GM21360 (cell line): ENCODE results near the gene PLCG2.
"Not testable (repeated sequence)": the region's sequence is repeated elsewhere in the genome, so short reads cannot be mapped to it uniquely, and the experiment has no call there.

ENCODE experiments used
- ATAC-seq: cut with Tn5 transposase; IDR thresholded peaks from one replicate; pipeline ENCODE4 v1.9.1; 2021; ENCODE audit warnings: mild to moderate bottlenecking, moderate library complexity; ENCODE audit not compliant: unreplicated experiment

The PLCG2 gene

DNA sequence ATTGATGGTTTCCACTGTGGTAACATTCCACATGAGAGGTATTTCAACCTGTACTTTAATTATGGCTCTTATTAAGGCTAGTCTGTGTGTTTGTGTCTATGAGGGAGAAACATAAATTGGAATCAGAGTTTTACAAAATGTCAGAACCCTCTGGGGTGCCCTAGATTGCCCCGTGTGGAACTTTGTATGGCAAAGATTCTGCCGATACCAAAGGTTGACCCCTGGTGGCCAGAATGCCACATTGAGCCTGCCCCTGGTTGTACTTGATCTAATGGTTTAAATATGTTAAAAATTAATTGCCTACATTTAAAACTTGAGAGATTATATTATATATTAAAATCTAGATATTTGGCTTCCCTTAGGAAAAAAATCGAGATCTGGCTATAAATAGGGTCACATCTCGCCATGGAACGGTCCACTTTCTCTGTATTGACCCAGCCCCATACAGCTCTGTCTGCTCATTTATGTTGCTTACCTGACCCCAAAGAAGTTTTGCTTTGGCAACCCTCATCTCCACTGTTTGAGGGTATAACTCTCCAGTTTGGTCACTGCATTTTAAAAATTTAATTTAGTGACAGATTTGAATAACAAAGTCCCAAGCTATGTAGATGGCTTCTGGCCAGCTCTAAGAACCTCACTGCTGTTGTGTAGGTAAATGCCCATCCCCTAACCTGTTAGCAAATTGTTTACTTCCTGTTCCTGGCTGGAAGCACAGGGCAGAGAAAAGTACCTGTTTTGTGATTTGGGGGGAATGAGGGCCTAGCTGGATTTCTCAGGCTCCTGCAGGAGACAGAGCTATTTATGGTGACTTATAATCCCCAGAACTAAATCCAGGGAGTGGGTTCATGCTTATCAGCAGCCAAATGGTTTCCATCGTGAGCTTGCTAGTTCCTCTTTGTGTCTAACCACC, 95.0 kb downstream of the PLCG2 start:
- peak; percentile 72 for ATAC-seq

DNA sequence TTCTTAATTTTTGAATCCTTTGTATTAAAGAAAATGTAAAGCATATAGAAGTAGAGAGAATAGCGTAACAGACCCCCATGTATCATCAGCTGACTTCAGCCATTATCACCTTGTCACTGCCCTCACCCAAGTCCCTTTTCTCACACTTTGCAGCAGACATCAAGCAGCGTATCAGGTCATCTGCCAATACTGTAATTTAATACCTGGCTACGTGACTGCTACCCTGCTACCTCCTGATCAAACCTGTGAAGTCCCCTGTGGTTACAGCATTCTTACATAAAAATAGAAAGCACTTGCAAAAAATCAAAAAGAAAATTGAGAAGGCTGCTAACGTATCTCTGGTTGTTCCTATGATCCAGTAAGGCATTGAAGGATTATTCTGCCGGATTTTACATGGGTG, 96.4 kb downstream of the PLCG2 start:
- ATAC-seq: no peak

DNA sequence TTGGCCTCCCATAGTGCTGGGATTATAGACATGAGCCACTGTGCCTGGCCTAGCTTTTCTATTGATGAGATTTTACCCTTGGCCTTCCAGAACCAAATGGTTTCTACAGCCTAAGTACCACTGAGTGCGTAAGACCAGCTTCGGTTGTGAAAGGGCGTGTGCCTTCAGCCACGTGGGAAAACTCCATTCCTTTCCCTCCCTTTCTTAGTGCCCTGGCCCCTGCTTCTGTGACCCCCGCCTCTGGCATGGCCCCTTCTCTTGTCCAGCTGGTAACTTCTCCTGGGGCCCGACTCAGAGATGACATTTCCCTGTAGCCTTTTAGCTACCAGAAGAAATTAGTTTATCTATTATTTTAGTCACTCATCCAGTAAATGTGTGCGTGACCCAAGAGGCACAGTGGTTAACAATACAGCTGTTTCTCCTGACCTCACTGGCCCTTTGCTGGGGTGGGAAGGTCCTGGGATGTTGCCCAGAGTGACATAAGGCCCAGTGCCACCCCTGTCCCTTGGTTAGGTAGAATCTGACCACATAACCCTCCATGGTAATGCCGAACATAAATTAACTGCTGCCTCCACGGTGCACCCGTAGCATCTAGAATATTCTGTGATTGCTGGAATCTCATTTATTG, 97.3 kb downstream of the PLCG2 start:
- ATAC-seq: no peak

DNA sequence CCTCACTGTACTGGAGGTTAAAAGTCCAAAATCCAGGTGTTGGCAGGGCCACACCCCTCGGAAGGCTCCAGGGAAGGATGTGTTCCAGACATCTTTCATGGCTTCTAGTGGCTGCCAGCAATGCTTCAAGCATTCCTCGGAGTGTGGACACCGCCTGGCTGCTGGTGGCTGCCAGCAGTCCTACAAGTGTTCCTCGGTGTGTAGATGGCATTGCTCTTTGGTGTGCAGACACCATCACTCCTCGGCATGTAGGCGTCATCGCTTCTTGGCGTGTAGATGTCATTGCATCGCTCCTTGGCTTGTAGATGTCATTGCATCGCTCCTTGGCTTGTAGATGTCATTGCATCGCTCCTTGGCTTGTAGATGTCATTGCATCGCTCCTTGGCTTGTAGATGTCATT, 98.4 kb downstream of the PLCG2 start:
- ATAC-seq: not testable (repeated sequence)

DNA sequence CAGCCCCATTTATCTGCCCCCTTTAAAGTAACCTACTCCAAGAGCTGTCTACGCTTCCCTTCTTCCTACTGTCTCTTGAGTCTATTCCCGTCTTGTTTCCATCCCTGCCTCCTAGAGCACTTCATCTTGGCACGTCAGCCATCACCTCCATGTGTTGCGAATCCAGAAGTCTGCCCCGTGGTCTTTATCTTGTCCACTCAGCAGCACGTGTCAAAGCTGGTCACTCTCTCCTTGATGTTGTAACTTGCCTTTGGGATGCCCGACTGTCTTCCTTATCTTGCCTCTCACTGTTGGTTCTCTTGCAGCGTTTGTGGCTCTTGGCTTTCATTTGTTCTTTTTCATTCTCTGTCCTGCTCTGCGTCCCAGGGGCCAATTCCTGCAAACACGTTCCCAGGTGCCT, 99.4 kb downstream of the PLCG2 start:
- ATAC-seq: no peak

DNA sequence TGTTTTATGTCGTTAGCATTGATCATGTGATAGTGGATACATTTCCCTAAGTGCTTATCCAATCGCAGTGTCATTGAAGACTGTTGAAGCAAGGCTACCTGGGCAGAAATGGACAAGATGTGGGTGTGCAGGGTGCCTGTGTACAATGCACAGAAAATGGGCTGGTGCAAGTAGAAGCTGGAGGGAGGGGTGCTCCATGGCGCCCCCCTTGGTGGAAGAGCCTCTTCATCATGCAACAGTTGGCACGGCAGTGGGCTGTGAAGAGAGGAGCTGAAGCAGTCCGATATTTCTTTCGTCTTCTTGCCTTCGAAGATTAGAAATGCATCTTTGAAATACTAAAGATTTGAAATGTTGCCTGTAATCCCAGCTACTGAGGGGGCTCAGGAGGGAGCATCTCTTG, 100.5 kb downstream of the PLCG2 start:
- ATAC-seq: no peak

DNA sequence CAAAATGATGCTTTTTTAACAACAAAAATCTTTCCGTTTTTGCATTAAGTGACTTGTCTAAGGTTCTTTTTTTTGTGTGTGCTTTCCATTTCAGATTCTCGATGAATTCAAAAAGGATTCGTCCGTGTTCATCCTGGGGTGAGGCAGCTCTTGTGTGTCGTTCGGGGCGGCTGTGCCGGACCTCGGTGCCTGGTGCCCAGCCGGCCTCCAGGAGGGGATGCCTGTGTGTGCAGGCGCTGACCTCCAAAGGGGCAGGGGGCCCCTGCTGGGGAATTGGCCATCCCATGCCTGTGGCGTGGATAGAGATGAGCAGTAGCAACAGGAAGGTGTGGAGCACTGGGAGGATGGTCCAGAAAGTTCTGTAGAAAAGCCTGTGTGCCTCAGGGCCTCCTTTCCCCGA, 101.7 kb downstream of the PLCG2 start:
- ATAC-seq: no peak

DNA sequence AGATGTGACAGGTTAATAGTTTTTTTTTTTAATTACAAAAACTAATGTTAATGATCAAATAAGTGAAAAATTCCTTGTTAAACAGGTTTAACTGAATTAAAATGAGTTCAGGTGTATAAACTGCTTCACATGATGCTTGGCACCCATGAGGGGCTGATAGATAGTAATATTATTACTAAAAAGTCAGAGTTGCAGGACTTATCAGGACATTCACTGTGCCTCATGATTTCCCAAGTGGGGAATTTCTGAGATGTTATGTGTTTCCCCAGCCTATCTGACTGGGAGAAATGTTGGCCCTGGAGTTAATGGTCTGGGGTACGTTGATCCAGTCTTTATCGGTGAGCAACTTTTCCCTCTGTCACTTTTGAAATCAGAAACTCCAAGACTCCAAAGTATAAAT, 102.1 kb downstream of the PLCG2 start:
- no peak for ATAC-seq

DNA sequence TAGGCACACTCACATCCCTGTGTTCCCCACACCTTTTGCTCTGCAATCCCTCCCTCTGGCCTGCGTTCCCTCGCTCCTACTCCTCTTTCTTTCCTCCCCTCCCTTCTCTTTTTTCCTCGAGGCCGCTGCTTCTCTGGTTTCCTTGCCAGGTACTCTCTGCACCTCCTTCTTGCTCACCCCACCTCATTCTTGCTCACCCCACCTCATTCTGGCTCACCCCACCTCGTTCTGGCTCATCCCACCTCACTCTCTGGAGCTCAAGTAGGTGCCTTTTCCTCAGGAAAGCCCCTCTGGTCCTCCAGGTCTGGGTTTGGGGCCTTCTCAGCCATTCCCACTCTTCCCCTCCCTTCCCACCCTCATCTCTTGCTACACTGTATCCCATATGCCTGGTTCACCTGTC, 103.5 kb downstream of the PLCG2 start:
- ATAC-seq: no peak

DNA sequence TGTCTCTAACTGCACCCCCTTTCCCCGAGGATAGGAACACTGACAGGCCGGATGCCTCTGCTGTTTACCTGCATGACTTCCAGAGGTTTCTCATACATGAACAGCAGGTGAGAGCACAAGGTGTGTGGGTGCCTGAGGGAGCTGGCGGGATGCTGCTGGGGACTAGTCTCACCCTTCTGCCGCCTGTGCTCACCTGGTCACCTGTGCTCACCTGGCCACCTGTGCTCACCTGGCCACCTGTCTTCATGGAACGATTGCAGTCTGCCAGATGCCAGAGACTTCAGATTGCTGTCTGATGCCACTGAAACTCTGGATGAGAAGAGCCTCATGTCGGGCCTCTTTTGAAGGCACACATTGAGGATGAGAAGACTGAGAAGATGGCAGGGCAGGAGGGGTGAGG, 104.1 kb downstream of the PLCG2 start:
- ATAC-seq: no peak

DNA sequence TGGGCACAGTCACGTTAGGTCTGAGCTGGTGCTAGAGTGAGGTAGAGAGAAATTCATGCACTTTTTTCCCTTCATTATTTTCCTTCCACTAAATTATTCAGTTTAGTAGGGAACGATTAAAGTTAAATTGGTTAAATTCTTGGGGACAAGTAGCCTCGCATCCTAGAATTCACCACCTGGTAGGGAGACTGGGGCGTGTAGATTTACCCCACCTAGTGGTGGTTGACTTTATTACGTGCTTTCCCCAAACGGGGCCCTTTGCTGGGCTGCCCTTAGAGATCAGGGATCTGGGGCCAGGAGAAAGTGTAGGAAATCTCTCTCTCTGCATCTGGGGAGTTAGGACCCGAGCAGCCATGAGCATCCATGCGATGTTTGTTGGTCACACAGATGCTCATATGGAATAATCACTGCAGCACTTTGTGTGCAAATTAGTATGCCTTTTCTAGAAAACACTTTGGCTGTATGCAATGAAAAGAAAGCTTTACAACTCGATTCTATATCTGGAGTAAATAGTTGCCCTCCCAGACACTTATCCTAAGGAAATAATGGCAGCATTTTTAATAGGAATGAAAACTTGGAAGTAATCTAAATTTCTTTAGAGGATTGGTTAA, 107.0 kb downstream of the PLCG2 start:
- ATAC-seq: peak; percentile 55

DNA sequence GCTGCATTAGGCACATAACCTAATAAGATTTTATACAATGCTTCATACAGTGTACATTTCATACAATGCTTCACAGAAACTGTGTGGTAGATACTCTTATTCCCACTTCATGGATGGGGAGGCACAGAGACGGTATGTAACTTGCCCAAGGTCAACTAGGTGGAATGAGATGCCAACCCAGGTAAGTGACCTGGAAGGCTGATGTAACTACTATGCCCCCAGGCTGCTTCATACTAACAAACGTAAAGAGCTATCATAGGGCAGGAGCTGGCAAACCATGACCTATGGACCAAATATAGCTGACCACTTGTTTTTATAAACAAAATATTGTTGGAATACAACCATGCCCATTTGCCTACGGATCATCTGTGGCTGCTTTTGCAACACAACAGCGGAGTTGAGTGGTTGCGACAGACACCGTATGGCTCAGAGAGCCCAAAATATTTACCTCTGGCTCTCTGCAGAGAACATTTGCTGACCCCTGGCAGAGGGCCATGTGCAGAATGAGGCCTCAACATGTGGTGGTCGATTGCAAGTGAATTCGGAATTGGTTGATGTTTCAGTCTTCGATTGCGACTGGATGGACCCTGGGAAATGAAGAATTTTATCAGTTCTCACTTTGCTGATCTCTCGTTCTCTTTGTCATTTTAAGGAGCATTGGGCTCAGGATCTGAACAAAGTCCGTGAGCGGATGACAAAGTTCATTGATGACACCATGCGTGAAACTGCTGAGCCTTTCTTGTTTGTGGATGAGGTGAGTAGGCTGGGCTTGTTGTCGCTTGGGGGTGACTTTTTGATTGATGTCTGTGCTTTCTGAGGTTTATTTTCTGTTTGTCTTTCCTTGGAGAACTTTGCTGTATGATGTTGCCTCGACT, 109.7 kb downstream of the PLCG2 start:
- no peak for ATAC-seq

DNA sequence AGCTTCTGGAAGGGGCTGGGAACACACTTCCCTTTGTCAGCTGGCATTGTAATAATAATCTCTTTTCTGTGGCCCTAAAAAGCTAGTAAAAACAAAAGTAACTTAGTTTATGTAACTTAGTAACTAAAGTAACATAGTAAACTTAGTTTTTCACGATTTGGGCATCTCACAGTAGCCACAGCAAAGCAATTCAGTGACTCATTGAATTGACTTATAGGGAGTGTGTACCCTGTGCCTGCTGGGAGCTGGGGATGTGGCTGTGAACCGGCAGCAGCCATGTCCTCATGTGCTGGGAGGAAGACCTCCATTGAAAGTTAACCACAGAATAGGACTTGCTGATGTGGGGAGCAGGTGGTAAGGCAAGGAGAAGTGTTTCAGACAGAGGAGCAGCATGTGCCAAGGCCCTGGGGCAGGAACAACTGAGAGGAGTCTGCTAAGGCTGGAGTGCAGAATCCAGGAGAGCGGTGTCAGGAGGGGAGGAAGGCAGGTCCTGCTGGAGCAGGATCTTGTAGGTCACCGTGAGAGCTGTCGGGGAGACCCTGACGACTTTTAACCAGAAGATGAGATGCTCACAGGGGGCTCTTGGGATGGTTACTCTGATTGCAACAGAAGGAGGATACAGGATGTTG, 112.8 kb downstream of the PLCG2 start:
- no peak for ATAC-seq

DNA sequence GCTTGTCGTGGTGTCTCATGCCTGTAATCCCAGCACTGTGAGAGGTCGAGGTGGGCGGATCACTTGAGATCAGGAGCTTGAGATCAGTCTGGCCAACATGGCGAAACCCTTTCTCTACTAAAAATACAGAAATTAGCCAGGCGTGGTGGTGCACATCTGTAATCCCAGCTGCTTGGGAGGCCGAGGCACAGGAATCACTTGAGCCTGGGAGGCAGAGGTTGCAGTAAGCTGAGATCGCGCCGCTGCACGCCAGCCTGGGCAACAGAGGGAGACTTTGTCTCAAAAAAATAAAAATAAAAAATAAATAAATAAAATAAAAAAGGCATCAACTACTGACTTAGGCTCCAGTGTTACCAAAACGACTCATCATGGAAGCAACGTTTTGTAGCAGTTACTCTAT, 115.5 kb downstream of the PLCG2 start:
- ATAC-seq: no peak

DNA sequence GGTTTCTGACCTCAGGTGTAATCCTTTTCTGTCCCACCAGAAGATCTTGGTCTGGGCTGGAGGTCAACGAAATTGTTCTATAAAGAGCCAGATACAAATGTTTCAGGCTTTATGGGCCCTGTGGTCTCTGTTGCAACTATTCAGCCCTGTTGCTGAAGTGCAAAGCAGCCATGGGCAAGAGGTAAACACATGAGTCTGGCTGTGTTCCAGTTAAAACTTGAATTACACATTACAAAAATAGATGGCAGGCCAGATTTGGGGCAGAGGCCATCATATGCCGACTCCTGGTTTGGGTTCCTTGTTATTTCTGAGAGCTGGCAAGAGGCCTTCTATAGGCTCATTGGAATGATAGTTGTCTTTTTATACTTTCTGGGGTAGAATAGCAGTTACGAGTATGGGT, 117.8 kb downstream of the PLCG2 start:
- no peak for ATAC-seq

DNA sequence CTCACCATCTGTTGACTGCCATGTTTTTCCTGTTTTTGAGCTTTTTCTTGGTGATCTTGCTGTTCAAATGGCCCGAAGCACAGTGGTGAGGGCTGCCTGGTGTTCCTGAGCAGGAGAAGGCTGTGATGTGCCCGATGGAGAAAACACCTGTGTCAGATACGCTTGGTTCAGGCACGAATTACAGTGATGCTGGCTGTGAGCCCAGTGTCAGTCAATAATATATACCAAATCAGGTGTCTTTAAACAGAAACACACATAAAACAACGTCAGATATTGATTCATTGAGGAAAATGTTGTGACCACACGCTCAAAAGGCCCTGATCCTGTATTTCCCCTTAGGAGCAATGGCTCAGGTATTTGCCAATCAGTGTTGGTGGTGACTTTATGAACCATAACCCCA, 120.5 kb downstream of the PLCG2 start:
- ATAC-seq: no peak

DNA sequence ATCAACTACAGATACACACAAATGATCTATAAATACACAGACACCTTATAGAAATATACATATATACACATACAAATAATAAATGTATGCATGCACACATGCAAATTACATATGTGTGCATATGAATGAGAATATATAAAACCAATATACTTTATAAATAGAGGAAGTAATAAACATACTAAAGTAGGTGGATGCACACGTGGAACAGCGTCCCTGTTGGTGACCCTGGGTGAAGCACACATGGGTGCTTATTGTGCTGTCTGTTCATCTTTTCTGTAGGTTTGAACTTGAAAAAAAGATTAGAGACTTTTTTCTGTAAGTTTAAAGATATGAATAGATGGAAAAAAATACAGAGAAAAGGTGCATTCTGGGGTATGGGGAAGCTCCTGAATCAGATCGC, 120.9 kb downstream of the PLCG2 start:
- ATAC-seq: no peak

DNA sequence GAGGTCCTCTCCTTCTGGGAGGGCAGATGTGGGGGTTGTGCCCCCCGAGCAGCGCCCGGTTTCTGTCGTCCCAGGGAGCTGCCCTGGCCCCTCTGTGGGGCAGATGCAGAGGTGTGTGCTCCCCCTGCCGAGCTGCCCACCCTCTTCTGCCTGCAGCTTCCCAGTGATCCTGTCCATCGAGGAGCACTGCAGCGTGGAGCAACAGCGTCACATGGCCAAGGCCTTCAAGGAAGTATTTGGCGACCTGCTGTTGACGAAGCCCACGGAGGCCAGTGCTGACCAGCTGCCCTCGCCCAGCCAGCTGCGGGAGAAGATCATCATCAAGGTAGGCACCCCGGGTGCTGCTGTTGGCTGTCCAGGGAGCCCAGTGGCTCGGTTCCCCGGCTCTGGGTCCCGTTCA, 121.4 kb downstream of the PLCG2 start:
- no peak for ATAC-seq

DNA sequence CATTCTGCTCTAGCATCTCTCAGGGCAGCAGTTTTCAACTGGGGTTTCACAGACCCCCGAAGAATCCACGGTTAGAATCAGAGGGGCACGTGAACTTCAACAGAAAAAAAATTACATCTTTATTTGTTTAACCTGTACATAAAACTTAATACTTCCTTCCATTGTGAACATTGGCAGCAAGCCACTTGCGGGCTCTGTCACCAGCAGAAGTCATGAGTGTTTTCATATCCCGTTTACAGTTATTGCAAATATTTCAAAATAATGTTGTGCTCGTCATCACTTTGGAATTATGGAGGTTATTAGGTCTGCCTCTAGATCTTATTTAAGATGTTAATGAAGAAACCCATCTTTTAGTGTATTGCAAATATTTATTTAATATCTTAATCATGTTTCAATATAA, 122.4 kb downstream of the PLCG2 start:
- no peak for ATAC-seq

DNA sequence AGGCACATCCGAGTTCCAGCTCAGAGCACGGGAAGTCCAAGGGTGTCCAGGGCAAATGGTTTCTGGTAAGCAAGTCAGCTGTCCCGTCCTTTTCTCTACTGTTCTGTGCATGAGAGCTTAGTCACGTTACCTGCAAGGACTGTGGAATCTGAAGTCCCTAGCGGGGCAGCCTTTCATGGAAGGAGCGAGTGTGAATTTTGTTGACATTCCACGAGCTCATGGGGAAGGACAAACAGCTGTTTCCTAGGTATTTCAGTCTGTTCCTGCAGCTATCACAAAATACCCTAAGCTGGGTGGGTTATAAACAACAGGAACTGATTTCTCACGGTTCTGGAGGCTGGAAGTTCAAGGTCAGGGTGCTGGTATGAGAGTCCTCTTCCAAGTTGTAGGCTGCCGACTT, 122.9 kb downstream of the PLCG2 start:
- ATAC-seq: no peak

DNA sequence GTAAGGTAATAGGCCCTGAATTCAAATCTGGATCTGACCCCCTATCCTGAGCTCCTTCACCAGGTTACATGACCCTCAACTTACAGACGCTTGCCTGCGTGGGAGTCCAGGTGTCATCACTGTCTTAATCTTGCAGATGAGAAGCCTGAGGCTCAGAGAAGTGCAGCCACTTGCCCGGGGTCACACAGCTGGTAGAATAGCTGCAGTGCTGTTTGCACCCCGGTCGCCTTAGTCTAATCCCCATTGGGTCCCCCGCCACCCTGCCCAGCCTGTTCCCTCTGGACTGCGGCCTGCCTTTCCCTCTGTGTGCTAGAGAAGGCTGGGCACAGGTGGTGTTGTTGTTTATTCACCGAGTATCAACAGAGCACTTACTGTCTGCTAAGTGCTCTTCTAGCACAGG, 125.2 kb downstream of the PLCG2 start:
- ATAC-seq: no peak
